ENCODE results near the gene PPP3CB.

GRCh38 chr10:73493781-73494180, 2.0 kb downstream of the PPP3CB start:
- no peak for TF ChIP-seq EZH2 (IDR thresholded peaks at IDR 0.05; ENCODE audit: borderline replicate concordance, insufficient read depth, low read depth, low read length, poor library complexity, severe bottlenecking)
- no peak for TF ChIP-seq CTCF (IDR thresholded peaks at IDR 0.05)

Data from B cell (primary cell).